Fibroblast of villous mesenchyme (primary cell): ENCODE data around the gene CHD6. TPM values are rescaled to one million over a fixed set of nuclear protein-coding genes. Genes with fewer than 3 reads are reported as not detected.

Experiments used
- DNase-seq: peaks from one replicate; pipeline ENCODE4 v3.0.0-alpha.2; 2010; ENCODE audit warnings: low read depth
- H3K4me3 ChIP-seq: 2 replicates; pipeline ENCODE4 v1.5.1; 2011; ENCODE audit warnings: low read depth, mild to moderate bottlenecking, low read length
- CTCF ChIP-seq: IDR thresholded peaks from 2 replicates; pipeline ENCODE4 v1.5.1; 2012; ENCODE audit warnings: low read depth, mild to moderate bottlenecking, low read length; ENCODE audit not compliant: insufficient read depth
- total RNA-seq: library from RNA; depleted of rRNA; stranded (reverse); fragments of >200 nt; gene quantifications from 2 replicates; pipeline ENCODE4 v1.2.3, GENCODE V29; 2012

The CHD6 gene
- total RNA-seq, 1 donor = 33.2 TPM

- no peak overlapping the region for H3K4me3 ChIP-seq
- DNase-seq = no peak
- no peak for TF ChIP-seq CTCF
These were observed 211.8 kb downstream of the CHD6 start for GRCh38 chr20:41406353-41406752.

- no peak for DNase-seq
These were observed 212.7 kb downstream of the CHD6 start for GRCh38 chr20:41405436-41405835.

DNA sequence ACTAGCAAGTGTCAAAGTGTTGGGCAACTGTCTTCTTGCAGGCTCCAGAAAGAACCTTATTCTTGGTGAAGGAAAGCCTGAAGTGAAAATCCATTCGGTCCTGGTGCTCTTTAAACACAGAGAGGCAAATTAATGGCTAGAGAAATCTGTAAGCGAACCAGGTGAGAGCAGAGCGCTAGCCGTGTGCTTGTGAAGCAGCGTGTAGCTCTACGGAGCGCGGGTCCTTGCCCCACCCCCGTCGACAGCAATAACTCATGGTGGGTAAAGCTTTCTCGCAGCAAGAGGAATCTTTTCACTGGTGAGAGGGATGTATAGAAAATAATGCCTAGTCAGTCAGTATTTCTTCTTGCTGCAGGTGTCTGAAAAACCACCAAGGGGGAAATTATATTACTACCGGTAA is 214.6 kb downstream of the CHD6 start:
- no peak for TF ChIP-seq CTCF
- H3K4me3 ChIP-seq = no peak overlapping the region
- no peak for DNase-seq

More at GRCh38 chr20:41405436-41405835, 212.7 kb downstream of the CHD6 start:
- TF ChIP-seq CTCF = no peak
- no peak overlapping the region for H3K4me3 ChIP-seq

DNA sequence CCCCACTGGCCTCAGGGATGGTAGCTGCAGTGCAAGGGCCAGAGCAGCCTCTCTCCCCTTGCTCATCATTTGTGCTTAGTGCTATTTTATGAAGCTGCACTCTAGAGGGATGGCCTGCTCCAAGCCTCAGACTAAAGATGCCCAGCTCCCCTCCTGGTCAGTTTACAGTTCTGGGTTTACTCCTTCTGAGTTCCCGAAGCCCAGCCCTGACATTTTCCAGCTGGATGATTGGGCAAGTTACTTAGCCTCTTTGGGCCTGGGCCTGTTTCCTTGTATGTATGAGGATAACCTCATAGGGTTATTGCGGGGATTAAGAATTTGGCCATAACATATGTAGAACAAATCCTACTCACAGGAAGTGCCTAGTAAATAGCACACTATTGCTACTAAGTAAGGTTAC is 219.8 kb downstream of the CHD6 start:
- TF ChIP-seq CTCF = peak; percentile 14
- peak; percentile 99 for DNase-seq
- no peak overlapping the region for H3K4me3 ChIP-seq

DNA sequence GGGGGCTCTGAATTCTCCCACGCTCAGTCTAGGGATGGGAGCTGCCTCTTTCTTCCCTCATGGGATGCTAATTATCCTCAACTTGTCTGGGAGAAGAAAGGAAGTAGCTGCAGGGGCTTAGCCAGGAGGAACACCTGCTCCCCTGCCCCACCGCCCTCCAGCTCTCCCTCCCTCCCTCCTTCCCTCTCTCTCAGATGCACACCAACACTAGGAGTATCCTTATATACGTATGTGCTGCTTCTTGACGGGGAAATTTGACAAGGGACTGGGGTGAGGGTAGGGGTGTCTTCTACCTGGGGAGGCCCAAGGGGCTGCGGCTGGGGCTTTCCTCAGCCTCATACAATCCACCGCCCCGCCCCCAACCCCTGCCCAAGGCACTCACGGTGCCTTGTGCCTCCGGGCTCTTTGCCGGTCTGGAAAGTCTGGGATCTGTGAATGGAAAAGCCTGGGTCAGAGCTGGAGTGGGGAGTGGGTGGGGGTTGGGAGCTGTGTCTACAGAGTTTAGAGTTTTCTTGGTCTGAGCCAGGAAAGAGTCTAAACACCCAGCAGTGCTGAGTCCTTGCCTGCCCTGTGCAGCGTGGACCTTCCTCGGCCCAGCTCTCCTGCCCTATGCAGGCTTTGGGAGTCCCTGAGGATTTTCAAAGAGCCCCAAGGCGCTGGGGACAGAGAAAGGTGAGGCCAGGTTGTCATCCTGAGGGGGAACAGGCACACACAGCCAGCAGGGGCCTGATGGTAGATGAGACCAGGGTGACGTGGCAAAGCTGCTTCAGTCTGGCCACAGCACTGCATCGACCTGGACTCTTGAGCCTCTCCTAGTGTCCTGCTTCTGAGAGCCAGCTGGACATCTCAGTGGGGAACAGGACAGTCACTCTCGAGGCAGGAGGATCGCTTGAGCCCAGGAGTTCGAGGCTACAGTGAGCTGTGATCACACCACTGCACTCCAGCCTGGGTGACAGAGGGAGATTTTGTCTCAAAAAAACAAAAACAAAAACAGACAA is 222.2 kb downstream of the CHD6 start:
- H3K4me3 ChIP-seq = no peak overlapping the region
- no peak for DNase-seq
- TF ChIP-seq CTCF = no peak

- no peak overlapping the region for H3K4me3 ChIP-seq
- no peak for DNase-seq
- TF ChIP-seq CTCF = no peak
These were observed 223.1 kb downstream of the CHD6 start for GRCh38 chr20:41394931-41395666.
